ENCODE measurements around the gene ZFPL1.

Gene ZFPL1

GRCh38 chr11:65059959-65060824 lies 23.8 kb upstream of the ZFPL1 start:
- no peak for DNase-seq (ENCODE audit: low read depth in 2 of 2)

GRCh38 chr11:65060913-65061408 lies 23.1 kb upstream of the ZFPL1 start:
- DNase-seq (ENCODE audit: low read depth in 2 of 2), result no peak

GRCh38 chr11:65063532-65063931 lies 20.5 kb upstream of the ZFPL1 start:
- DNase-seq (ENCODE audit: low read depth in 2 of 2), result no peak

GRCh38 chr11:65064847-65065240 lies 19.2 kb upstream of the ZFPL1 start:
- DNase-seq (ENCODE audit: low read depth in 2 of 2), result no peak

- no peak for DNase-seq (ENCODE audit: low read depth in 2 of 2)
Observed at GRCh38 chr11:65065851-65066250, 18.2 kb upstream of the ZFPL1 start.

GRCh38 chr11:65066315-65066714 lies 17.7 kb upstream of the ZFPL1 start:
- no peak for DNase-seq (ENCODE audit: low read depth in 2 of 2)

- no peak for DNase-seq (ENCODE audit: low read depth in 2 of 2)
Observed at GRCh38 chr11:65066805-65067291, 17.2 kb upstream of the ZFPL1 start.

GRCh38 chr11:65067446-65067845 lies 16.6 kb upstream of the ZFPL1 start:
- DNase-seq (ENCODE audit: low read depth in 2 of 2), result no peak

GRCh38 chr11:65069217-65069616 lies 14.8 kb upstream of the ZFPL1 start:
- no peak for DNase-seq (ENCODE audit: low read depth in 2 of 2)

GRCh38 chr11:65071907-65072630 lies 12.0 kb upstream of the ZFPL1 start:
- no peak for DNase-seq (ENCODE audit: low read depth in 2 of 2)

- DNase-seq (ENCODE audit: low read depth in 2 of 2), result no peak
Observed at GRCh38 chr11:65072631-65072966, 11.4 kb upstream of the ZFPL1 start.

- DNase-seq (ENCODE audit: low read depth in 2 of 2), result no peak
Observed at GRCh38 chr11:65077451-65077850, 6.6 kb upstream of the ZFPL1 start.

GRCh38 chr11:65078151-65078550 lies 5.9 kb upstream of the ZFPL1 start:
- peak; percentile 24 to 57 for DNase-seq (ENCODE audit: low read depth in 2 of 2)

- no peak for DNase-seq (ENCODE audit: low read depth in 2 of 2)
Observed at GRCh38 chr11:65078786-65079342, 5.2 kb upstream of the ZFPL1 start.

GRCh38 chr11:65083134-65083833 lies 738 bp upstream of the ZFPL1 start:
- no peak for DNase-seq (ENCODE audit: low read depth in 2 of 2)

- no peak for DNase-seq (ENCODE audit: low read depth in 2 of 2)
Observed at GRCh38 chr11:65084598-65085375, 765 bp downstream of the ZFPL1 start.

GRCh38 chr11:65085446-65085845 lies 1.4 kb downstream of the ZFPL1 start:
- DNase-seq (ENCODE audit: low read depth in 2 of 2), result no peak

- DNase-seq (ENCODE audit: low read depth in 2 of 2), result no peak
Observed at GRCh38 chr11:65086809-65087208, 2.8 kb downstream of the ZFPL1 start.

GRCh38 chr11:65087216-65087615 lies 3.2 kb downstream of the ZFPL1 start:
- DNase-seq (ENCODE audit: low read depth in 2 of 2), result no peak

- no peak for DNase-seq (ENCODE audit: low read depth in 2 of 2)
Observed at GRCh38 chr11:65087827-65088226, 3.8 kb downstream of the ZFPL1 start.

GRCh38 chr11:65089621-65090020 lies 5.6 kb downstream of the ZFPL1 start:
- DNase-seq (ENCODE audit: low read depth in 2 of 2), result no peak
